GM18868 (cell line): ENCODE data around the gene QDPR.
"Not testable (repeated sequence)": the region's sequence is repeated elsewhere in the genome, so short reads cannot be mapped to it uniquely, and the experiment has no call there.

Source experiments
- ATAC-seq: cut with Tn5 transposase; IDR thresholded peaks from one replicate; pipeline ENCODE4 v1.9.1; 2021; ENCODE audit warnings: mild to moderate bottlenecking, moderate library complexity; ENCODE audit not compliant: unreplicated experiment

Gene QDPR

GRCh38 chr4:17511950-17512795 is at the start of gene QDPR:
Gene QDPR (minus strand): TSS chr4:17512090. CDS start chr4:17512054, 36 bp downstream.
- ATAC-seq, result peak; percentile 92

- no peak for ATAC-seq
Measured at GRCh38 chr4:17561195-17561909, 49.5 kb upstream of the QDPR start.

GRCh38 chr4:17560065-17560673 is 48.3 kb upstream of the QDPR start:
- ATAC-seq, result no peak

- no peak for ATAC-seq
Measured at GRCh38 chr4:17559709-17560048, 47.8 kb upstream of the QDPR start.

GRCh38 chr4:17558941-17559708 is 47.2 kb upstream of the QDPR start:
- ATAC-seq, result no peak

GRCh38 chr4:17557880-17558279 is 46.0 kb upstream of the QDPR start:
- ATAC-seq, result no peak

- no peak for ATAC-seq
Measured at GRCh38 chr4:17556498-17556897, 44.6 kb upstream of the QDPR start.

- no peak for ATAC-seq
Measured at GRCh38 chr4:17554568-17554967, 42.7 kb upstream of the QDPR start.

GRCh38 chr4:17552427-17552826 is 40.5 kb upstream of the QDPR start:
- ATAC-seq, result no peak

GRCh38 chr4:17550549-17550948 is 38.7 kb upstream of the QDPR start:
- no peak for ATAC-seq

GRCh38 chr4:17546678-17547077 is 34.8 kb upstream of the QDPR start:
- no peak for ATAC-seq

- ATAC-seq, result no peak
Measured at GRCh38 chr4:17546222-17546621, 34.3 kb upstream of the QDPR start.

GRCh38 chr4:17545374-17546140 is 33.7 kb upstream of the QDPR start:
- ATAC-seq, result no peak

GRCh38 chr4:17544831-17545234 is 32.9 kb upstream of the QDPR start:
- no peak for ATAC-seq

GRCh38 chr4:17544205-17544604 is 32.3 kb upstream of the QDPR start:
- no peak for ATAC-seq

- ATAC-seq, result not testable (repeated sequence)
Measured at GRCh38 chr4:17537060-17537459, 25.2 kb upstream of the QDPR start.

GRCh38 chr4:17535906-17536305 is 24.0 kb upstream of the QDPR start:
- ATAC-seq, result no peak

GRCh38 chr4:17535242-17535641 is 23.4 kb upstream of the QDPR start:
- ATAC-seq, result peak; percentile 52

- ATAC-seq, result no peak
Measured at GRCh38 chr4:17534705-17535104, 22.8 kb upstream of the QDPR start.

- ATAC-seq, result no peak
Measured at GRCh38 chr4:17531538-17532285, 19.8 kb upstream of the QDPR start.
